Prostate gland (tissue), 2 donors: ENCODE measurements around the gene SLC39A7.

Experiments
- CTCF ChIP-seq, 4 experiments: fragments of 200-600 bp in 2 of 4; fragments of 450-650 bp in 2 of 4; sonication (generic) in 2 of 4; IDR thresholded peaks; 1 replicate in 3 of 4; 2 replicates in 1 of 4; pipeline ENCODE4 v1.5.1; 2016 to 2019; ENCODE audit warnings: antibody characterized with exemption in 4 of 4, mild to moderate bottlenecking in 2 of 4, moderate library complexity in 2 of 4
- POLR2AphosphoS5 ChIP-seq: sonication (generic); formaldehyde crosslinking; IDR thresholded peaks from one replicate; pipeline ENCODE4 v1.6.1; 2017; ENCODE audit warnings: antibody characterized with exemption

DNA sequence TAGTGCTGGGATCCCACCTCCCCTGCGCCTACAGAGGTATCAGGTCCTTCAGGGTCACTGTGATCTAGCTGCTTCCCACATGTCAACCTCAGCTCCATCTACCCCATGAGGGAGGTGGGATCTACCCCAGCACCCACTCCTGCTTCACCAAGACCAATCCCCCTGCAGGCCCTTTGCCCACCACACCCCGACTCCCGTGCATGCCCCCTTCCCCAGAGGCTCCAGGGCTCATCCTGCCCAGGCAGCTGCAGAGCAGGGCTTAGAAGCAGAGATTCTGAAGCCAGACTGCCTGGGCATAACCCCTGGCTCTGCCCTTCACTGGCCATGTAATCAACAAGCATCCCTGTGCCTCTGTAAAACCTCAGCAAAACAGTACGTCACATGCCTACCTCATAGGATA lies 25.9 kb upstream of the SLC39A7 start:
- TF ChIP-seq CTCF (IDR thresholded peaks at IDR 0.05) (no peak), POLR2AphosphoS5 (no peak)
